NCI-H187 treated with DMSO at 0.1 percent for 48 hours (cell line): ENCODE results near the gene KRTAP10-6.
"Not testable (repeated sequence)": the region's sequence is repeated elsewhere in the genome, so short reads cannot be mapped to it uniquely, and the experiment has no call there.

Source experiments
- DNase-seq: peaks from one replicate; lab custom pipeline; 2025; lab: John Stamatoyannopoulos, UW

The KRTAP10-6 gene

GRCh38 chr21:44557491-44558328, 34.6 kb downstream of the KRTAP10-6 start:
- no peak for DNase-seq

- DNase-seq = no peak
Measured at GRCh38 chr21:44556879-44557278, 35.4 kb downstream of the KRTAP10-6 start.

- DNase-seq = no peak
Measured at GRCh38 chr21:44555200-44555875, 37.0 kb downstream of the KRTAP10-6 start.

- no peak for DNase-seq
Measured at GRCh38 chr21:44552681-44553080, 39.6 kb downstream of the KRTAP10-6 start.

GRCh38 chr21:44552136-44552535, 40.2 kb downstream of the KRTAP10-6 start:
- DNase-seq = no peak

- DNase-seq = no peak
Measured at GRCh38 chr21:44551340-44551961, 40.9 kb downstream of the KRTAP10-6 start, which contains the start of gene KRTAP10-2. Gene KRTAP10-2 (minus strand): TSS chr21:44551505. CDS start chr21:44551458, 47 bp downstream.

- DNase-seq = no peak
Measured at GRCh38 chr21:44550807-44551206, 41.5 kb downstream of the KRTAP10-6 start.

- DNase-seq = not testable (repeated sequence)
Measured at GRCh38 chr21:44550285-44550684, 42.0 kb downstream of the KRTAP10-6 start.

- DNase-seq = no peak
Measured at GRCh38 chr21:44549525-44550211, 42.6 kb downstream of the KRTAP10-6 start.

- DNase-seq = no peak
Measured at GRCh38 chr21:44548922-44549321, 43.4 kb downstream of the KRTAP10-6 start.

GRCh38 chr21:44548381-44548780, 43.9 kb downstream of the KRTAP10-6 start:
- no peak for DNase-seq

- DNase-seq = no peak
Measured at GRCh38 chr21:44547656-44548331, 44.5 kb downstream of the KRTAP10-6 start.

- no peak for DNase-seq
Measured at GRCh38 chr21:44544566-44544965, 47.7 kb downstream of the KRTAP10-6 start.

- no peak for DNase-seq
Measured at GRCh38 chr21:44542716-44543115, 49.6 kb downstream of the KRTAP10-6 start.
